ENCODE measurements around the gene CLCN4.

The CLCN4 gene

DNA sequence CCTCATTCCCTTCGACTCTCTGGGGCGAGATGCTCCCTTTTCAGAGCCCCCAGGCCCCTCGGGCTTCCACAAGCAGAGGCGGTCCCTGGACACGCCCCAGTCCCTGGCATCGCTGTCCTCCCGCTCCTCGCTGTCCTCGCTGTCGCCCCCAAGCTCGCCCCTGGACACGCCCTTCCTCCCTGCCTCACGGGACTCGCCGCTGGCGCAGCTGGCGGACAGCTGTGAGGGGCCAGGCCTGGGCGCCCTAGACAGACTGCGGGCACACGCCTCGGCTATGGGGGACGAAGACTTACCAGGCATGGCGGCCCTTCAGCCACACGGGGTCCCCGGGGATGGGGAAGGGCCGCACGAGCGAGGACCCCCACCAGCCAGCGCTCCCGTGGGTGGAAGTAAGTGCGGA is 39.5 kb upstream of the CLCN4 start:
- Histone ChIP-seq H3K9me2 (ENCODE audit: low read depth, low read length) (no peaks in the 10 kb centered on the region), H3K36me3 (ENCODE audit: insufficient read depth, low read length) (peaks cover 19% of the 10 kb centered on the region), H3K4me3 (ENCODE audit: low read depth, low read length, poor library complexity, severe bottlenecking) (no peak overlapping the region), H3K27ac (ENCODE audit: low read depth, low read length, poor library complexity, severe bottlenecking) (peak overlapping the region; percentile 42), H3K9me3 (ENCODE audit: low read length) (no peaks in the 10 kb centered on the region), H3K27me3 (ENCODE audit: insufficient read depth, low read length) (no peaks in the 10 kb centered on the region), H3K79me2 (ENCODE audit: insufficient read depth, low read length) (no peaks in the 10 kb centered on the region), H2AFZ (ENCODE audit: low read length) (no peak overlapping the region), H3K4me2 (ENCODE audit: low read length) (no peak overlapping the region; the same call in 1 of the 2 replicates), H3K4me1 (ENCODE audit: insufficient read depth, low read length, severe bottlenecking) (peaks cover 55% of the 10 kb centered on the region), H3F3A (ENCODE audit: insufficient read depth, low read length) (no peaks in the 10 kb centered on the region; the same call in 1 of the 2 replicates), H3K9ac (ENCODE audit: low read length) (no peak overlapping the region), H4K20me1 (ENCODE audit: insufficient read depth, low read length) (no peaks in the 10 kb centered on the region)
- TF ChIP-seq, protein P1, sequence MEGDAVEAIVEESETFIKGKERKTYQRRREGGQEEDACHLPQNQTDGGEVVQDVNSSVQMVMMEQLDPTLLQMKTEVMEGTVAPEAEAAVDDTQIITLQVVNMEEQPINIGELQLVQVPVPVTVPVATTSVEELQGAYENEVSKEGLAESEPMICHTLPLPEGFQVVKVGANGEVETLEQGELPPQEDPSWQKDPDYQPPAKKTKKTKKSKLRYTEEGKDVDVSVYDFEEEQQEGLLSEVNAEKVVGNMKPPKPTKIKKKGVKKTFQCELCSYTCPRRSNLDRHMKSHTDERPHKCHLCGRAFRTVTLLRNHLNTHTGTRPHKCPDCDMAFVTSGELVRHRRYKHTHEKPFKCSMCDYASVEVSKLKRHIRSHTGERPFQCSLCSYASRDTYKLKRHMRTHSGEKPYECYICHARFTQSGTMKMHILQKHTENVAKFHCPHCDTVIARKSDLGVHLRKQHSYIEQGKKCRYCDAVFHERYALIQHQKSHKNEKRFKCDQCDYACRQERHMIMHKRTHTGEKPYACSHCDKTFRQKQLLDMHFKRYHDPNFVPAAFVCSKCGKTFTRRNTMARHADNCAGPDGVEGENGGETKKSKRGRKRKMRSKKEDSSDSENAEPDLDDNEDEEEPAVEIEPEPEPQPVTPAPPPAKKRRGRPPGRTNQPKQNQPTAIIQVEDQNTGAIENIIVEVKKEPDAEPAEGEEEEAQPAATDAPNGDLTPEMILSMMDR (IDR thresholded peaks at IDR 0.05; ENCODE audit: low read length), result no peak
- no peak for TF ChIP-seq EZH2 (IDR thresholded peaks at IDR 0.05; ENCODE audit: borderline replicate concordance, low read length)

DNA sequence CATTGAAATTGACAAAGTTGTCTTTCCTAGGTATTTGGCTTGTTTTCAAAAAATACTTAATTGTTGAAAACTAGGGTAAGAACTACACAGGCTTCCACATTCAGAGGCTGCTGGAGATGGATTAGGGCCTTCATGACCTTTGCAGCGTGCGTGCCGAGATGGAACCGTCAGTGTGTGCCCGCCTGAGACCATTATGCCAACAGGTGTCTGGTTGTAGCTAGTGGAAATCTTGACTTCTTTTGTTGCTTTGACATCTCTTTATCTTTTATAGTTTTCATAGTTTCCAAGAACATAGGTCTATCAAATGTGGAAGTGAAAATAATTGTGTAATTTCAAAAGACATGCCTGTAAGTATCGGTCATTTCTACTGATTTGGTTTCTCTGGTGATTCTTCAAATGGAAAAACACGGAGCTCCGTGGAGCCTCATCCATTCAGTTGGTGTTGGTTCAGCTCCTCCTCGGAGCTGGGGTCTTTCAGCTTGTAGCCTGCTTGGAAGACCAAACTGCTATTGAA is 38.9 kb upstream of the CLCN4 start:
- Histone ChIP-seq H2AFZ (ENCODE audit: low read length) (no peak overlapping the region), H4K20me1 (ENCODE audit: insufficient read depth, low read length) (no peaks in the 10 kb centered on the region), H3K4me2 (ENCODE audit: low read length) (no peak overlapping the region; the same call in 1 of the 2 replicates), H3K4me3 (ENCODE audit: low read depth, low read length, poor library complexity, severe bottlenecking) (no peak overlapping the region), H3K79me2 (ENCODE audit: insufficient read depth, low read length) (no peaks in the 10 kb centered on the region), H3K9me2 (ENCODE audit: low read depth, low read length) (no peaks in the 10 kb centered on the region), H3K27me3 (ENCODE audit: insufficient read depth, low read length) (no peaks in the 10 kb centered on the region), H3K9me3 (ENCODE audit: low read length) (no peaks in the 10 kb centered on the region), H3F3A (ENCODE audit: insufficient read depth, low read length) (no peaks in the 10 kb centered on the region; the same call in 1 of the 2 replicates), H3K4me1 (ENCODE audit: insufficient read depth, low read length, severe bottlenecking) (peaks cover 51% of the 10 kb centered on the region), H3K36me3 (ENCODE audit: insufficient read depth, low read length) (peaks cover 19% of the 10 kb centered on the region), H3K27ac (ENCODE audit: low read depth, low read length, poor library complexity, severe bottlenecking) (peak overlapping the region; percentile 42), H3K9ac (ENCODE audit: low read length) (no peak overlapping the region)
- TF ChIP-seq, protein P1 (IDR thresholded peaks at IDR 0.05; ENCODE audit: low read length), result no peak
- no peak for TF ChIP-seq EZH2 (IDR thresholded peaks at IDR 0.05; ENCODE audit: borderline replicate concordance, low read length)

DNA sequence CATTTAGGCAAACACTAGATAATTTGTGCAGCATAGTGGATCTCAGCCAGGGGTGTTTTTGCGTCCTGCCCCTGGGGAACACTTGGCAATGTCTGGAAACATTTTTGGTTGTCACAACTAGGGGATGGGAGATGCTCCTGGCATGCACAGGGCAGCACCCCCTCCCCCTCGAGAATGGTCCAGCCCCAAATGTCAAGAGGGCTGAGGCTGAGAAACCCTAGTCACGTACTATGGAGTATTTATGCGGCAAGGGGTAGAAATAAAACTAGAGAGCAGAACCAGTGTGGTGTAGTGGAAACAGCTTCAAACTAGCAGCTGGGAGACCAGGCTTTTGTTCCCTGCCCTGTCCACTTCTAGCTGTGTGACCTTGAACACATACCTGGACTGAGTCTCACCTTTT is 38.2 kb upstream of the CLCN4 start:
- Histone ChIP-seq H2AFZ (ENCODE audit: low read length) (no peak overlapping the region), H3K79me2 (ENCODE audit: insufficient read depth, low read length) (no peaks in the 10 kb centered on the region), H3K4me3 (ENCODE audit: low read depth, low read length, poor library complexity, severe bottlenecking) (no peak overlapping the region), H3F3A (ENCODE audit: insufficient read depth, low read length) (no peaks in the 10 kb centered on the region; the same call in 1 of the 2 replicates), H4K20me1 (ENCODE audit: insufficient read depth, low read length) (no peaks in the 10 kb centered on the region), H3K9me2 (ENCODE audit: low read depth, low read length) (no peaks in the 10 kb centered on the region), H3K4me2 (ENCODE audit: low read length) (no peak overlapping the region), H3K9ac (ENCODE audit: low read length) (no peak overlapping the region), H3K27me3 (ENCODE audit: insufficient read depth, low read length) (no peaks in the 10 kb centered on the region), H3K4me1 (ENCODE audit: insufficient read depth, low read length, severe bottlenecking) (peaks cover 45% of the 10 kb centered on the region), H3K9me3 (ENCODE audit: low read length) (no peaks in the 10 kb centered on the region), H3K27ac (ENCODE audit: low read depth, low read length, poor library complexity, severe bottlenecking) (peak overlapping the region; percentile 42), H3K36me3 (ENCODE audit: insufficient read depth, low read length) (peaks cover 19% of the 10 kb centered on the region)
- no peak for TF ChIP-seq EZH2 (IDR thresholded peaks at IDR 0.05; ENCODE audit: borderline replicate concordance, low read length)
- TF ChIP-seq, protein P1 (IDR thresholded peaks at IDR 0.05; ENCODE audit: low read length), result no peak

All from OCI-LY1 (cell line).